Ramos (cell line): ENCODE results near the gene BBS5.
"Not testable (repeated sequence)": the region's sequence is repeated elsewhere in the genome, so short reads cannot be mapped to it uniquely, and the experiment has no call there.

Source experiments
- in situ Hi-C: fragments of 300-500 bp; cut with MboI; formaldehyde crosslinking; loops from one replicate; pipeline ENCODE4 v1.14.3; 2022; ENCODE audit warnings: low sequenced_read_pairs; ENCODE audit not compliant: unreplicated experiment

Gene BBS5

DNA sequence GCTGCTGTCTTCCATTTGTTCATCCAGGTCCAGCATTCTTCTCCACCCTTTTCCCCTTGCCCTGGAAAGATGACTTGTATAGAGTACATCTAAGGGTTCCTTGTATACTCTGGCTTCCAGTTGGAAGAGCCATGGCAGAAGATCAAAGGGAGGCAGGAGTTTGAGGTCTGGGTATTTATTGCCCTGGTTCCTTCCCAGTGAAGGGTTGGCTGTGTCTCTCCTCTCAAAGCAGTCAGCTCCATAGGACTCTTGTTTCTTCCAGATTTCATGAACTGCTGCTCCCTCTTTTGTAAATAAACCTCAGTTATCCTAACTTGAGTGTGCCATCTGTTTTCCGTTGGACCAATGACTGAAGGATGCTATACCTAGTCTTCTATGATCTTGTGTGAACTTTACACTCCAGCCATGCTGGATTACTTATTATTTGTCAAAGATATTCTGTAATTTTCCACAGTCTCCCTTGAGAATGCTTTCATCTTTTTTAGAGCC is 6.4 kb downstream of the BBS5 start:
- in situ Hi-C loops: no loop called here

DNA sequence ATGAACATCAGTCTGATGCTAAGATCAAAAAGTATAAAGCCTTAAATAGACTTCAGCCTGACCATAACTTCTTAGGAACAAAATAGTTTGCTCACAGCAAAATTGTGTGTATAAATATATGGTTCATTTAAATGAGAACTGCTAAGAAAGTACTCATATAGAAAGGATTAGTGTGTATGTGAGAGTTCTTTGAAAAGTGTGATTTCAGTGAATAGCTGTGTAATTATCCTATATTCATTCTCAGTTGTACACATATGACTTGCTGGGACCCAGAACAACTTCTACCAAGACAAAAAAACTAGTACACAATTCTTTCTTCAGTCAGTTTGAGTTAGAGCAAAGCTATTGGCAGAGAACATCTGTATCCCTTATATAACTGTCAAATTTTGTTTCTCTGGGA is 7.2 kb downstream of the BBS5 start:
- in situ Hi-C loops: no loop called here

DNA sequence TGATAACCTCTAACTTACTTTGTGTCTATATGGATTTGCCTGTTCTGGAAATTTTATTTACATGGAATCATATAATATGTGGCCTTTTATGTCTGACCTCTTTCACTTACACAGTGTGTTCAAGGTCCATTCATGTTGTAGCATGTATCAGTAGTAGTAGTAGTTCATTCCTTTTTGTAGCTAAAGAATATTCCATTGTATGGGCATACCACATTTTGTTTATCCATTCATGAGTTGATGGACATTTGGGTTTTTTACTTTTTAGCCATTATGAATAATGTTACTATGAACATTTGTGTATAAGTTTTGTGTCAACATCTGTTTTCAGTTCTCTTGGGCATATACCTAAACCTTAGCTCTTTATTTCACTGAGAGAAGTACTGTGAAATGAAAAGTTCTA is 11.5 kb downstream of the BBS5 start:
- in situ Hi-C loops: no loop called here

DNA sequence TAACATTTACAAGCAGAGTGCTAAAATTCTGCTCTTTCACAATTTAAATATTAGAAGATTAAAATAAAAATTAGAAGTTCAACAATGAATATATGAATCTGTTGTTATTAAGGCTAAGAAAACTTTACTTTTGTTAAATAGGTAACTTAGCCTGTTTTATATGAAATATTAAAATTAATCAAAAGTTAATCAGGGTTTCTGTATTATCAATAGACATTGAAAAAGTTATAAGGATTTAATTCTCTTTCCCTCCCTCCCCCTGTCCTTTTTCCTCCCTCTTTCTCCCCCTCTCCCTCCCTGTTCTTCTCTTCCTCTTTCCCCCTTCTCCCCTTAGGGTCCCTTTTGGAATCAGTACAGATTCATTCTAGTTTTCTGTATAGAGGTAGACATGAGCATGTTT is 12.1 kb downstream of the BBS5 start:
- in situ Hi-C loops: no loop called here

DNA sequence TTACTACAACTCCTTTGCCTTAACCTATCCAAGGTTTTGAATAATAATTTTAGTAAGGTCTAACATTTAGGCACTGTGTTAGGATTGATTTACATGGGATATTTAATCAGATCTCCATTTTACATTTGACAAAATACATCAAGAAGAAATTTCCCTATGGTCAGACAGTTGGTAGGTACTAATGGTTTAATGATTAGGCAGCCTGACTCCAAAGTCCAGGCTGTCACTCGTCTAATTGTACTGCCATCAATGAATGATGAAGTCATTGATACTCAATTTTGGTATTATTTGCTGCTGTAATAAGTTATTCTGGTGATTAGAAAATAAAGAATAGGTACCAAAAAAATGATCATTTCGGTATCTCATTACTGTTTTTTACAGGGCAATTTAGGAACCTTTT is 14.1 kb downstream of the BBS5 start:
- in situ Hi-C loops: no loop called here

DNA sequence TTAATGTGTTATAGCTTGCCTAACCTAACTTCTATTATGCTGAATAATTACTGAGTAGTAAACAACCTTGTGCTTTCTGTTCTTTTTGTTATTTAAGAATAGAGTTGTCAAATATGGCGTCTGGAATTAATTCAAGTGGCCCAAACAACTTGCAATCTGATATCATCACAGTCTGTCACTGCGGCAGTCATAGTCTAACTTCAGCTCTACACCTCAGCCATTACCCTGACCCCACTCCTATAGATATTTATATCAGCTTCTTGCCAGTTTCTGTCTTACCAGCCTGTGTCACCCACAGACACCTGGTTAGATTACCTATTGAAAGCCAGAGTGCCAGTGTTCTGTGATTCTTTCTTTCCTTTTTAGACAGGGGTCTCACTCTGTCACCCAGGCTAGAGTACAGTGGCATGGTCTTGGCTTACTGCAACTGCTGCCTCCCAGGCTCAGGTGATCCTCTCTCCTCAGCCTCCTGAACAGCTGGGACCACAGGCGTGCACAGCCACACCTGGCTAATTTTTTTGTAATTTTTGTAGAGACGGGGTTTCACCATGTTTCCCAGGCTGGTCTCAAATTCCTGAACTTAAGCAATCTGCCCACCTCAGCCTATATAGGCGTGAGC is 16.1 kb downstream of the BBS5 start:
- in situ Hi-C loops: no loop called here

DNA sequence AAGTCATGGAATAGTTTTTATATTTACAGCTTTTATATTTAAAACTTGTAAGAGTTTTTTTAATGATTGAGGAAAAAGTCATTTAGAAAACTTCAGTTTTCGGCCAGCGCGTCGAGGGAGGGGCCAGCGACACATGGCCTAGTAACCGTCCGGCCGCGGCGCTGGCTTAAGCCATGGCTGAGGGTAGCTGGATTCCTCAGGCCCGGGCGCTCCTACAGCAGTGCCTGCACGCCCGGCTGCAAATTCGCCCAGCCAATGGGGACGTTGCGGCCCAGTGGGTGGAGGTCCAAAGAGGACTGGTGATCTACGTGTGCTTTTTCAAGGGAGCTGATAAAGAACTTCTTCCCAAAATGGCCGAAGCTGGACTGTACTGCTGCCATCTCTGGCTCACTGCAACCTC is 25.4 kb downstream of the BBS5 start:
- in situ Hi-C loops: no loop called here

DNA sequence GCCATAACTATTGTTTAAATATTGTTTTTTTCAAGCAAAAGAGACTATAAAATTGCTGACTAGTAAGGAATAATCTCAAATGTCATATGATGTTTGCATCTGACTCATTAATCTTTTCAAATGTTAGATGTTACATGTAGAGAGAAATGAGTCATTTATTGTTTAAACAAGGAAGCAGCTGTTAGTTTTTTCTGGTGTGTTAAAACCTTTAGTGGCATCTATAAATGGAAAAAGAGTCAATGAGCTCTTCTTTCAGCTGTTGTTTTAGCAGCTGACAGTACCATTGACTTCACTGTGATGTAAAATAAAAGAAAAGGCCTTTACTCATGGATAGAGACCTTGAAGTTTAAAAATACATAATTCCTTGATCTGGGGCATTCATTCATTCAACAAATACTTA is 28.4 kb downstream of the BBS5 start:
- in situ Hi-C loops: no loop called here

DNA sequence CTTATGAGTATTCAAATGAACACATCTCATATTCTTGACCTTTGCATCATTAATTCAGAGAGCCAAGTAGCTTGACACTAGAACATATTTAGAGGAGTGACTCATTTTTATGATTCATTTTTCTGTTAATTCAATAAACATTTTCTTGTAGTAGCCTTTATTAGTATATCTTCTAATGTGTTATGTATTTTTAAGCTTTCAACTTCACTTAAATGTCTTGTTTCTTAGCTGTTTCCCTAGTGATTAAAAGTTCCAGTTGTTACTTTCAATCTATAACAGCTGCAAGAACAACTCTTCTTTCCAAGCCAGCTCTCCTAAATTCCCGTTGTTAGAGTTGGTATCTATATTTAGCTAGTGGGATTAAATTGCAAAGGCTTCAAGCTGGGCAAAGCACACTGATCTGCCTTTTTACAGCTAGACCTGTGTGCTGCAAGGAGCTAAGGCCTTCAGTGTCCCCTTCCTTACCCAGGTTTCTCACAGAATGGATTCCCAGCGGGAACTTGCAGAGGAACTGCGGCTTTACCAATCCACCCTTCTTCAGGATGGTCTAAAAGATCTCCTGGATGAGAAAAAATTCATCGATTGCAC is 30.1 kb downstream of the BBS5 start, which contains the start of gene KLHL41:
KLHL41 (plus strand) TSS at position 405 of the 588 bp plus-strand sequence; CDS start at position 482, 77 bp downstream.
- in situ Hi-C loops: no loop called here

DNA sequence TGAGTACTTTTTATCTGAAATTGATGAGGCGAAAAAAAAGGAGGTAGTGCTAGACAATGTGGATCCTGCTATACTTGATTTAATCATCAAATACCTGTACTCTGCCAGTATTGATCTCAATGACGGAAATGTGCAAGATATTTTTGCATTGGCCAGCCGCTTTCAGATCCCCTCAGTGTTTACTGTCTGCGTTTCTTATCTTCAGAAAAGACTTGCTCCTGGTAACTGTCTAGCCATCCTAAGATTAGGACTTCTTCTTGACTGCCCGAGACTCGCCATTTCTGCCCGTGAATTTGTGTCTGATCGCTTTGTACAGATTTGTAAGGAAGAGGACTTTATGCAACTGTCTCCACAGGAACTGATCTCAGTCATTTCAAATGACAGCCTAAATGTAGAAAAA is 30.7 kb downstream of the BBS5 start:
- in situ Hi-C loops: no loop called here

DNA sequence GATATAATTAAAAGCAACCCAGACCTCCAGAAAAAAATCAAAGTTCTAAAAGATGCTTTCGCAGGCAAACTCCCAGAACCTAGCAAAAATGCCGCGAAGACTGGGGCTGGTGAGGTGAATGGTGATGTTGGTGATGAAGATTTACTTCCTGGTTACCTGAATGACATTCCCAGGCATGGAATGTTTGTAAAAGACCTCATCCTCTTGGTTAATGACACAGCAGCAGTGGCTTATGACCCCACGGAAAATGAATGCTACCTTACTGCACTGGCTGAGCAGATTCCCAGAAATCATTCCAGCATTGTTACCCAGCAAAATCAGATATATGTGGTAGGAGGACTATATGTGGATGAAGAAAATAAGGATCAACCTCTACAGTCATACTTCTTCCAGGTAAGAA is 31.2 kb downstream of the BBS5 start:
- in situ Hi-C loops: no loop called here

DNA sequence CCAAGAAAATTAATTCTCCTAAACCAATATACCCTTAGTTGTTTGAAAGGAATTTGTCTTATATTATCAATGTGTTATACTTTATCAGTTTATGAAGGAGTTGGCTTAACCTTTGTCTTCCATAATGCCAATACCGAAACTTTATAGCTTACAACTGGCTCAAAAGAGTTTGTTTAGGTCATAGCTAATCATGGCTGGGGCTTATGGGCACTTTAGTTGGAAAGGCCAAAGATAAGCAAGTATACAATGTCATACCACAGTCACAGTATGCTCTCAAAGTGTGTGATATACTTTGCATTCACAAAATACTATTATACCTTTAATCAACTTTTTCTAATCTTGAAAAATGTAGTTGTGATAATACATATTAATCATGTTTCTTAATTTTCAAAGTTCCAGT is 32.5 kb downstream of the BBS5 start:
- in situ Hi-C loops: no loop called here

DNA sequence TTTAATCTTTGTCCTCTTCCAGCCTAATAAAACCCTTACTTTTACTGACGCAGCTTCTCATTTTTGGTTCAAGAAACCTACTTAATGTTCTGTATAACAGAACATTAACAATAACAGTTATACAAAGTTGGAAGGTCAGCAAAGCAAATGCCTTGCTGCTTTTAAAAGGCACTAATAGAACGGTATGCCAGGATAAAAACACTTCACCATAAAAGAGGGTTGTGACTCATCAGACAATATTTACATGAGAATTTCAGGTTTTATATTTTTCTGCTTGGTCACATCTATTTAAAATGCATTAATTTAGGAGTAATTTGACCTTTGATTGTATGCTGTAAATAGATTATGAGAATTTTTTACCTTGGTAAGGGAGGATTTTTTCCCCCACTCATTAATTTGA is 33.2 kb downstream of the BBS5 start:
- in situ Hi-C loops: no loop called here

DNA sequence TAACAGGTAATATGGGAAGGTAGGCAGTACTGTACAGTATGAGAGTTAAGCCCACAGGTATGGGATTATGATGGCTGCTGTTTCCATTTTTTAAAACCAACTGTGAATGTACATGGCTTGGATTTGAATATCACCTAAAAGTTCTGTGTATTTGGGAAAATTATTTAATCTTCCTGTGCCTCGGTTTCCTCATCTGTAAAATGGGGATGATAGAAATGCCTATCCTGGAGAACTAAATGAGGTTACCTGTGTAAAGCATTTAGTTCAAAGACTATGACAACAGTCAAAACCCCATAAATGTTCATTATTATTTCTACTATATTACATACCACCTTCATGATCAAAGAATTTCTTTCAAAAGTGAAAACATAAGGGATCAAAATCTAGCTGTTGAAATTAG is 33.8 kb downstream of the BBS5 start:
- in situ Hi-C loops: no loop called here

DNA sequence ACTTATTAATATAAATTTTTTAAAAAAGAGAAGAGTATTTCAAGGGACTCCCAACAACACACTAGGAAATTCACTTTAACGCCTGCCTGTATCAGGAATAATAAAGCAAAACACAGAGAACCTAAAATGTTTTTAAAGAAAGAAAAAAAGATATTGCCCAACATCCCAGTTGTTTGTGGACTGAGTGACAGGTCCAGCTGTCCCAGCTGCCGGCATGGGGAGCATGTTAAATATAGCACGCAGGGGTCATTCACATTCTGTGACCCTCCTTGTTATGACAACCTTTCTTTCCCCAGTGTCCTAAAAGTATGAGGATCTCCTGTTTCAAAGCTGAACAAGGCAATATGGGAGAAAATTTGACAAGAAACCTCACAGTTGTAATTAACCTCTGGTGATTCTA is 34.6 kb downstream of the BBS5 start:
- in situ Hi-C loops: no loop called here

DNA sequence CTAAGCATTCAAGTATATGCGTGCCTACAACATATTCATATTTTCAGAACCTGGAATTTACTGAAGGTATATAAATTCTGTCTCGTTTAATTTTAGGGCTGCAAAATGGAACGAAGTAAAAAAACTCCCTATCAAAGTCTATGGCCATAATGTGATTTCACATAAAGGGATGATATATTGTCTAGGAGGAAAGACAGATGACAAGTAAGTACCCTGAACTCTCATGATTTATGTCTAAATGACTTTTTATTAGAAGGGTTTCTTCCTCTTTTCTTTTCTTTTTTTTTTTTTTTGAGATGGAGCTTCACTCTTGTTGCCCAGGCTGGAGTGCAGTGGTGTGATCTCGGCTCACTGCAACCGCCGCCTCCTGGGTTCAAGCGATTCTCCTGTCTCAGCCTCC is 35.5 kb downstream of the BBS5 start:
- in situ Hi-C loops: not testable (repeated sequence)

DNA sequence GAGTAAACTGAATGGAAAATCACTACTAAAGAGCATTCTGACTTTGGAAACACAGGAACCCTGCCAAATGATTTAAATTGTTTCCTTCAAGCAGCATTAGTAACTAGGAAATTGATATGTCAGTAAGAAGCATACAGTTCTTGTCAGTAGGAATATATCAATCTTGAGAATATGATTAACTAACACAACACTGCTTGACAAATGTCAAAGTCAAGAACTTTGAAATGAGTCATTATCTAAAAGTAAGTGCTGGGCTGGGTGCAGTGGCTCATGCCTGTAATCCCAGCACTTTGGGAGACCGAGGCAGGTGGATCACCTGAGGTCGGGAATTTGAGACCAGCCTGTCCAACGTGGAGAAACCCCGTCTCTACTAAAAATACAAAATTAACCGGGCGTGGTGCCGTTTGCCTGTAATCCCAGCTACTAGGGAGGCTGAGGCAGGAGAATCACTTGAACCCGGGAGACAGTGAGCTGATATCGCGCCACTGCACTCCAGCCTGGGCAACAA is 37.2 kb downstream of the BBS5 start:
- in situ Hi-C loops: not testable (repeated sequence)

DNA sequence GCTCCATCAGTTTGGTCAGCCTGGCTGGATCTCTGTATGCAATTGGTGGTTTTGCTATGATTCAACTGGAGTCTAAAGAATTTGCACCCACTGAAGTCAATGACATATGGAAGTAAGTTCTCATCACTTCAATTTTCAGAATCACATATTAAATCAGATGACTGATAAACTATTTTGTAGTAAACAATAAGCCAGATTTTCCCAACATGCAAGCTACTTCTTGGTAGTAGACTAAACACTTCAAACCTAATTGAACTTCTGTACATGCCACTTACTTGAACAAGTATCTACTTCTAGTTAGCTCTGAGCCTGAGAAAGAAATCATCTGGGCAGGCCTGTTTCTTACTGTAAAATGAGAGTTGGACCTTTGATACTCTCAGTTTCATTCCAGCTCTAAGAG is 41.6 kb downstream of the BBS5 start:
- in situ Hi-C loops: no loop called here

DNA sequence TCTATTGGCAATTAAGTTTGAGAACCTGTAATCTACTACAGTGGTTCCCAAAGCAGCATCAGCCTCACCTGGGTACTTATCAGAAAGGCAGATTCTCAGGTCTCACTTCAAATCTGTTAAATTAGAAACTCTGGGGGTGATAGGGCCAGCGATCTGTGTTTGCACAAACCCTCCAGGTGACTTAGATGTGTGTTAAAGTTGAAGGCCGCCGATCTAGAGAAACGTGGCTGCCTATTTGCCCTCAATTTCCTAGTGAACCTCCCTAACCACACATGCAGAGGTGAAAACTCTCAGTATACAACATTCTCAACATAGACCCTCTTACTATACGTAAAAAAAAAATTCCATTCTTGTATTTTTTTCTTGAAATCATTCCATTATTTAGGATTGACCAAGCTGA is 44.4 kb downstream of the BBS5 start:
- in situ Hi-C loops: no loop called here

DNA sequence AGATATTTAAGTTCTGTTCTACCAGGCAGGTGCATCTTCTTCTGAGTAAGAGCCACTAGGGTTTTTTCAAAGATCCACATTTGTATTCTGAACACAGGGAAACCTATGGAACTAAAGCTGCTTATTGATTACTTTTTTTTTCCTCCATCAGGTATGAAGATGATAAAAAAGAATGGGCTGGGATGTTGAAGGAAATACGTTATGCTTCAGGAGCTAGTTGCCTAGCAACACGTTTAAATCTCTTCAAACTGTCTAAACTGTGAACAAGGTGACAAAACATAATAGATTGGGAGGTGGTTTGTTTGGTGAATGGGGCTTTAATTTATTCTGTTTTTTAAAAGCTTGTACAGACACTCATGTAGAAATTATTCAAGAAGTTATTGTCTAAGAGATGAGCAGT is 46.1 kb downstream of the BBS5 start:
- in situ Hi-C loops: no loop called here

DNA sequence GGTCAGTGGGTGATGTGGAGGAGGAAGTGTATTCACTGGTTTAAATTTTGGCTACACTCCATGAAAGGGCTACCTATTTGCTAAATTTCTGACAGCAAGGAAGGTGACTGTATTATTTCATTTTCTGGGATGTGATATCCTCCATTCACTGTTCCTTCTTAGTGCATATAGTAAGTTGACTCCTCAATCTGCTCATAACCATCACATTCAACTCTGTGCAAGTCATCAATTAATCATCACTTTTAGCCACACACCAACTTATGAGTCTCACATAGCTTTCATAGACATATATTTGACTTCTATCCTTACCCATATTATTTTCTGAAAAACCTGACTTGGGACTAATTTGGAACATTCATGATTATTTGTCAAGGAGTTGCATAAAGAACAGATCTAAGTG is 47.2 kb downstream of the BBS5 start:
- in situ Hi-C loops: no loop called here

DNA sequence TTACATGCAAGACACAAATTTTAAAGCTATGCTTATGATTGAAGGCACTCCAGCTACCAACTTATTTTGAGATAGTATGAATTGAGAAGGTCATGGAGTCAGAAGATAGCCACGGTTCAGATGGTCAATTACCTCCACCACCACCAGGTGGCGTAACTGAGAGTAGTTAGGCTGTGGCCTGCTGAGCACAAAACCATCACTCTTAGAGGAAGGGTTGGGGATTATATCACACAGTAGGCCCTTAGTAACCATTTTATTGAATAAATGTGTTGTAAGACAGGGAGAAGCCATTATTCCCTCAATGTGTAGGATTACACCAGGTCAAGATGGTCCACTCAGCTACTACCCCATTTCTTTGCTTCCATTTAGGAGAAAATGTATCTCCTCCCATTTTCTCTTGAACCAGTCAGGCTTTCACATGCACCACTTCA is 49.0 kb downstream of the BBS5 start:
- in situ Hi-C loops: no loop called here
